HCT116 (cell line): Measurements from ENCODE around the gene OR8A1. TPM values are rescaled to one million over a fixed set of nuclear protein-coding genes. Genes with fewer than 3 reads are reported as not detected.

Experiments
- ATAC-seq: fragments of 200-7000 bp; cut with Tn5 transposase; 2 replicates; pipeline ENCODE4 v1.9.1; 2020; ENCODE audit warnings: mild to moderate bottlenecking, moderate library complexity
- BruUV-seq: library from RNA; stranded (reverse); fragments of 400-500 nt; replicated peaks from 2 replicates; lab custom pipeline; 2021; lab: Mats Ljungman, UMichigan
- CTCF ChIA-PET: fragments of 300-600 bp; sonication (Branson Sonifier 250); formaldehyde crosslinking; loops from one replicate; lab custom pipeline; 2021; ENCODE audit warnings: antibody characterized with exemption; lab: Charles Lee
- POLR2A ChIA-PET: fragments of 300-600, 350-600 bp; sonication (Branson Sonifier 250); formaldehyde crosslinking; loops from one replicate; lab custom pipeline; 2021; ENCODE audit warnings: antibody characterized with exemption; lab: Charles Lee
- RAD21 ChIA-PET, 2 experiments: fragments of 300-600 bp; sonication (Branson Sonifier 250); formaldehyde crosslinking; loops; one replicate each; lab custom pipeline; 2023; ENCODE audit warnings: low total read pairs in 2 of 2; ENCODE audit not compliant: uncharacterized antibody in 2 of 2, unreplicated experiment in 2 of 2, low non-redundant PET in 1 of 2; lab: Charles Lee
- DNase-seq: peaks from one replicate; pipeline ENCODE4 v3.0.0-alpha.2; 2010; ENCODE audit warnings: low read depth, low spot score
- H2AFZ ChIP-seq: fragments of 200-600 bp; shearing (Covaris generic), sonication (generic); 2 replicates; pipeline ENCODE4 v1.6.1; 2017; ENCODE audit warnings: low read depth, mixed run types, mixed read lengths, antibody characterized with exemption, low read length; ENCODE audit not compliant: poor library complexity, severe bottlenecking
- H3K27ac ChIP-seq: 2 replicates; pipeline ENCODE4 v1.5.1; 2012; ENCODE audit warnings: low read depth, low read length
- H3K27me3 ChIP-seq: fragments of 200-600 bp; sonication (generic); 2 replicates; pipeline ENCODE4 v1.6.1; 2016; ENCODE audit warnings: mixed run types, low read length, mixed read lengths; ENCODE audit not compliant: insufficient read depth
- H3K36me3 ChIP-seq, 2 experiments: fragments of 200-500 bp in 1 of 2; fragments of 200-600 bp in 1 of 2; sonication (Bioruptor generic) in 1 of 2; sonication (generic) in 1 of 2; 2 replicates each; pipeline versions ENCODE4 v1.5.1 to v1.6.1; 2014 to 2016; ENCODE audit warnings: low read length in 2 of 2, inconsistent platforms in 1 of 2, mixed read lengths in 1 of 2, mixed run types in 1 of 2; ENCODE audit not compliant: insufficient read depth in 2 of 2, control insufficient read depth in 1 of 2
- H3K4me1 ChIP-seq, 2 experiments: fragments of 200-600 bp in 1 of 2; sonication (generic) in 1 of 2; 2 replicates each; pipeline versions ENCODE4 v1.5.1 to v1.6.1; 2012 to 2017; ENCODE audit warnings: low read length in 2 of 2, inconsistent platforms in 1 of 2, mild to moderate bottlenecking in 1 of 2, mixed read lengths in 1 of 2, mixed run types in 1 of 2, moderate library complexity in 1 of 2; ENCODE audit not compliant: insufficient read depth in 2 of 2, control insufficient read depth in 1 of 2
- H3K4me2 ChIP-seq: fragments of 200-600 bp; sonication (generic); 2 replicates; pipeline ENCODE4 v1.6.1; 2017; ENCODE audit warnings: mixed run types, low read length, mixed read lengths
- H3K4me3 ChIP-seq, 2 experiments: fragments of 200-600 bp in 1 of 2; sonication (generic) in 1 of 2; replicated peaks in 1 of 2; 2 replicates each; pipeline ENCODE4 v1.5.1; 2011 to 2016; ENCODE audit warnings: low read length in 2 of 2, control low read depth in 1 of 2, low read depth in 1 of 2, mild to moderate bottlenecking in 1 of 2, mixed read lengths in 1 of 2, mixed run types in 1 of 2
- H3K79me2 ChIP-seq: fragments of 200-600 bp; sonication (generic); 2 replicates; pipeline ENCODE4 v1.6.1; 2017; ENCODE audit warnings: mild to moderate bottlenecking, mixed run types, low read length, moderate library complexity, mixed read lengths; ENCODE audit not compliant: insufficient read depth
- H3K9ac ChIP-seq: fragments of 200-600 bp; sonication (generic); 2 replicates; pipeline ENCODE4 v1.6.1; 2016; ENCODE audit warnings: low read length, mixed read lengths
- H3K9me2 ChIP-seq: fragments of 200-600 bp; sonication (generic), shearing (Covaris generic); 2 replicates; pipeline ENCODE4 v1.6.1; 2017; ENCODE audit warnings: mixed run types, mild to moderate bottlenecking, moderate library complexity; ENCODE audit not compliant: insufficient read depth
- H3K9me3 ChIP-seq, 2 experiments: fragments of 200-500 bp in 1 of 2; fragments of 200-600 bp in 1 of 2; sonication (Bioruptor generic) in 1 of 2; sonication (generic) in 1 of 2; 2 replicates each; pipeline ENCODE4 v1.6.1; 2014 to 2017; ENCODE audit warnings: low read length in 2 of 2, mixed read lengths in 2 of 2, inconsistent platforms in 1 of 2, low read depth in 1 of 2, mild to moderate bottlenecking in 1 of 2, mixed run types in 1 of 2, moderate library complexity in 1 of 2; ENCODE audit not compliant: control insufficient read depth in 1 of 2, insufficient read depth in 1 of 2
- H4K20me1 ChIP-seq: fragments of 200-600 bp; sonication (generic), shearing (Covaris generic); 2 replicates; pipeline ENCODE4 v1.6.1; 2017; ENCODE audit warnings: mixed run types, mild to moderate bottlenecking, moderate library complexity; ENCODE audit not compliant: insufficient read depth
- CEBPB ChIP-seq: IDR thresholded peaks from 2 replicates; pipeline ENCODE4 v1.6.1; 2012; ENCODE audit warnings: low read depth
- SRF ChIP-seq: IDR thresholded peaks from 2 replicates; pipeline ENCODE4 v1.6.1; 2012; ENCODE audit warnings: low read depth
- intact Hi-C: fragments of 100-400 bp; cut with micrococcal nuclease; formaldehyde crosslinking; loops from 2 replicates; pipeline ENCODE4 v1.10.0; 2022
- total RNA-seq: library from RNA; stranded (reverse); gene quantifications from one replicate; pipeline ENCODE4 v1.2.1, GENCODE V29; 2021; ENCODE audit not compliant: unreplicated experiment
- TF ChIP-seq, protein P1 (sequence below): IDR thresholded peaks from 2 replicates; pipeline ENCODE4 v1.6.1; 2011; ENCODE audit warnings: mild to moderate bottlenecking, low read length, moderate library complexity; ENCODE audit not compliant: insufficient replicate concordance; ENCODE audit errors: extremely low read depth
- TF ChIP-seq, protein P2 (sequence below): IDR thresholded peaks from 2 replicates; pipeline ENCODE4 v1.6.1; 2012

Gene OR8A1
- total RNA-seq, 1 experiment from 2014 or later = not detected

DNA sequence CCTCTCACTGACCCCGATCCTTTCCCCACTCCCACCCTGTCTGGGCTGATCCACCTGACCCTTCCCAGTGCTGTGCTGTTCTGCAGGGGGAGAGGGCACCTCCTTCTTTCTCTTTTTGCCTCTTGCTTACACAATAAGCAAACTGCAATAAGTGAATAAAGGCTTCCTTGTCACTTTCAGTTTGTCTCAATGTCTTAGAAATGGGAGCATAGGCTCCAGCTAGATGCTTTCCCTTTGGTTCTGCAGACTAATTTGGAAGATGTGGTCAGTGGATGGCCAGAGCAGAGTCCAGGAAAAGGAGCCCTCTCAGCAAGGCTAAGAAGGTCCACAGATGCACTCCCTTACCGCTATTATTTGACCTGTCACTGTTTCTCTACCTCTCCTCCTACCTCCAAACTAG, 35.7 kb upstream of the OR8A1 start:
- TF ChIP-seq, protein P1, sequence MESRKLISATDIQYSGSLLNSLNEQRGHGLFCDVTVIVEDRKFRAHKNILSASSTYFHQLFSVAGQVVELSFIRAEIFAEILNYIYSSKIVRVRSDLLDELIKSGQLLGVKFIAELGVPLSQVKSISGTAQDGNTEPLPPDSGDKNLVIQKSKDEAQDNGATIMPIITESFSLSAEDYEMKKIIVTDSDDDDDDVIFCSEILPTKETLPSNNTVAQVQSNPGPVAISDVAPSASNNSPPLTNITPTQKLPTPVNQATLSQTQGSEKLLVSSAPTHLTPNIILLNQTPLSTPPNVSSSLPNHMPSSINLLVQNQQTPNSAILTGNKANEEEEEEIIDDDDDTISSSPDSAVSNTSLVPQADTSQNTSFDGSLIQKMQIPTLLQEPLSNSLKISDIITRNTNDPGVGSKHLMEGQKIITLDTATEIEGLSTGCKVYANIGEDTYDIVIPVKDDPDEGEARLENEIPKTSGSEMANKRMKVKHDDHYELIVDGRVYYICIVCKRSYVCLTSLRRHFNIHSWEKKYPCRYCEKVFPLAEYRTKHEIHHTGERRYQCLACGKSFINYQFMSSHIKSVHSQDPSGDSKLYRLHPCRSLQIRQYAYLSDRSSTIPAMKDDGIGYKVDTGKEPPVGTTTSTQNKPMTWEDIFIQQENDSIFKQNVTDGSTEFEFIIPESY = no peak
- no peak for TF ChIP-seq CEBPB
- TF ChIP-seq SRF = no peak
- no TSS peak for BruUV-seq

DNA sequence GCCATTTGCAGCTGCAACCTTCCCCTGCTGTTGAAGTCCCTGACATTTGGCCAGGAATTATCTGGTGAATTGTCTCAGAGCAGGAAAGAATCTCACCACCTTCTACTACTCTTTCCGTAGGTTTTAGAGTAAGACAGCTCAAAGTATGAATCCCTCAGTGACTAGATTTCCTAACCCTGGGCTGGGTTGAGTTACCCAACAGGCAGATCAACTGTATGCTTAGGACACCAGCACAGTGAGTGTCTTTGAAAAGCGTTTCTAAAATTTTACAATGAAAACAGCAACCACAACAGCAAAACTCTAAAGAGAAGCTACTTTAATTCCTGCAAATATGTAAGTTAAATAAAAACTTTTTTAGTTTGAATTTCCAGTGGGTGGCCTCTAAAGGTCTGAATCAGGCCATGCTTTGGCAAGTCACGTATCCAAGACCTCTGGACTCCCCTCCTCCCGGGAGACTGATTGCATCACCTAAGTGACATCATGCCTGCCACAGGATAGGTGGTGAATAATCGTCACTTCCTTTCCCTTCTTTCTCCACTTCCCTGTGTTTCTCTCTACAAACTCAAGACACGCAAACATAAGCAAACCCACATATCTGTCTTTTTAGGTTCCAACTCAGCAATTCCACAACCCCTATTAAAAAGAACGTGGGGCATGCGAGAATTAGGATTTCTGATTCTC, 34.1 kb upstream of the OR8A1 start:
- no peaks in the 10 kb centered on the region for H4K20me1 ChIP-seq

More for the DNA sequence above, 35.7 kb upstream of the OR8A1 start:
- Histone ChIP-seq H3K9me3 (no peaks in the 10 kb centered on the region), H3K4me3 (no peak overlapping the region), H3K27me3 (peaks cover 25% of the 10 kb centered on the region), H3K36me3 (no peaks in the 10 kb centered on the region), H3K27ac (no peak overlapping the region), H3K4me2 (no peak overlapping the region), H3K4me1 (0 out of 4 replicates have a peak, but pooled peaks cover 0 to 4% of the 10 kb centered on the region in 2 experiments), H4K20me1 (no peaks in the 10 kb centered on the region), H3K79me2 (no peaks in the 10 kb centered on the region), H3K9me2 (no peaks in the 10 kb centered on the region), H3K9ac (no peak overlapping the region), H2AFZ (no peak overlapping the region)
- POLR2A ChIA-PET = no interaction called here
- ATAC-seq (no peak), DNase-seq (no peak)
- CTCF ChIA-PET = no interaction called here
- RAD21 ChIA-PET = no interaction called here
- intact Hi-C loops = no loop called here

More for the DNA sequence above, 34.1 kb upstream of the OR8A1 start:
- CTCF ChIA-PET = interaction anchor here (1.1 kb wide), 1 partner anchor 19 kb away, joined by 3 read pairs; no protein-coding TSS in a partner anchor
- Histone ChIP-seq H3K27me3 (peaks cover 29% of the 10 kb centered on the region), H3K4me3 (no peak overlapping the region), H3K79me2 (no peaks in the 10 kb centered on the region), H3K9me2 (no peaks in the 10 kb centered on the region), H3K4me1 (0 out of 4 replicates have a peak, but pooled peaks cover 0 to 4% of the 10 kb centered on the region in 2 experiments), H3K36me3 (no peaks in the 10 kb centered on the region), H3K9me3 (no peaks in the 10 kb centered on the region), H2AFZ (no peak overlapping the region), H3K9ac (no peak overlapping the region), H3K27ac (no peak overlapping the region), H3K4me2 (no peak overlapping the region)
- POLR2A ChIA-PET = no interaction called here
- TF ChIP-seq, protein P2, sequence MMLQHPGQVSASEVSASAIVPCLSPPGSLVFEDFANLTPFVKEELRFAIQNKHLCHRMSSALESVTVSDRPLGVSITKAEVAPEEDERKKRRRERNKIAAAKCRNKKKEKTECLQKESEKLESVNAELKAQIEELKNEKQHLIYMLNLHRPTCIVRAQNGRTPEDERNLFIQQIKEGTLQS = peak; percentile 59; the same call in 1 of the 2 replicates
- peak; percentile 52; the same call in 1 of the 2 replicates for TF ChIP-seq CEBPB
- TF ChIP-seq, protein P1 = no peak
- ATAC-seq (no peak), DNase-seq (no peak)
- RAD21 ChIA-PET = no interaction called here
- no TSS peak for BruUV-seq
- intact Hi-C loops = no loop called here
